ENCODE results near the gene SHROOM1. TPM values are rescaled to one million over a fixed set of nuclear protein-coding genes. Genes with fewer than 3 reads are reported as not detected.

The SHROOM1 gene
- total and polyA plus RNA-seq, 9 of the 15 experiments (the other 6 are each of a cell fraction or from before 2014, with no cell fraction given) = 0.44 to 26.5 (median 11.9) TPM

GRCh38 chr5:132773601-132774355, 56.7 kb downstream of the SHROOM1 start (continued):
- TF ChIP-seq REST (IDR thresholded peaks at IDR 0.05; ENCODE audit: borderline replicate concordance) (no peak), REST (CRISPR knock-in tag; IDR thresholded peaks at IDR 0.05; ENCODE audit: low read depth) (no peak), SIX5 (IDR thresholded peaks at IDR 0.05; ENCODE audit: borderline replicate concordance in 1 of 2, insufficient read depth in 1 of 2, low read depth in 1 of 2, low read length in 2 of 2) (no peak), ZNF23 (CRISPR knock-in tag; IDR thresholded peaks at IDR 0.05) (no peak), KDM2B (CRISPR knock-in tag; IDR thresholded peaks at IDR 0.05) (no peak), ZNF184 (CRISPR knock-in tag; IDR thresholded peaks at IDR 0.05) (no peak), E2F1 (CRISPR knock-in tag; IDR thresholded peaks at IDR 0.05) (no peak), THRAP3 (IDR thresholded peaks at IDR 0.05; ENCODE audit: borderline replicate concordance) (no peak), CBX2 (IDR thresholded peaks at IDR 0.05; ENCODE audit: insufficient read depth, low read length, poor library complexity, severe bottlenecking) (no peak), ZNF175 (CRISPR knock-in tag; IDR thresholded peaks at IDR 0.05; ENCODE audit: low read depth) (no peak), ZC3H11A (IDR thresholded peaks at IDR 0.05; ENCODE audit: low read depth, low read length) (no peak), ZKSCAN1 (IDR thresholded peaks at IDR 0.05; ENCODE audit: low read depth, low read length) (no peak), NFIC (IDR thresholded peaks at IDR 0.05) (peak; percentile 53), NFIX (CRISPR knock-in tag; IDR thresholded peaks at IDR 0.05; ENCODE audit: low read depth) (no peak), POLR2AphosphoS2 (IDR thresholded peaks at IDR 0.05; ENCODE audit: low read length) (no peak), CXXC5 (CRISPR knock-in tag; IDR thresholded peaks at IDR 0.05) (peak; percentile 66), ZNF717 (CRISPR knock-in tag; IDR thresholded peaks at IDR 0.05) (no peak), STAT5B (CRISPR knock-in tag; IDR thresholded peaks at IDR 0.05) (no peak)

Data from K562 (cell line).